ENCODE results near the gene TTLL9. TPM values are rescaled to one million over a fixed set of nuclear protein-coding genes. Genes with fewer than 3 reads are reported as not detected.

Gene TTLL9
- polyA plus RNA-seq, 1 of the 3 experiments (the other 2 are of a cell fraction), result 0.23 TPM

GRCh38 chr20:31858760-31859083, 11.7 kb upstream of the TTLL9 start:
- no peak for TF ChIP-seq TCF12 (IDR thresholded peaks at IDR 0.05)
- no peak for TF ChIP-seq REST (IDR thresholded peaks at IDR 0.05; ENCODE audit: low read depth, low read length)
- TF ChIP-seq, protein P1, sequence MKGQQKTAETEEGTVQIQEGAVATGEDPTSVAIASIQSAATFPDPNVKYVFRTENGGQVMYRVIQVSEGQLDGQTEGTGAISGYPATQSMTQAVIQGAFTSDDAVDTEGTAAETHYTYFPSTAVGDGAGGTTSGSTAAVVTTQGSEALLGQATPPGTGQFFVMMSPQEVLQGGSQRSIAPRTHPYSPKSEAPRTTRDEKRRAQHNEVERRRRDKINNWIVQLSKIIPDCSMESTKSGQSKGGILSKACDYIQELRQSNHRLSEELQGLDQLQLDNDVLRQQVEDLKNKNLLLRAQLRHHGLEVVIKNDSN (IDR thresholded peaks at IDR 0.05; ENCODE audit: borderline replicate concordance, low read depth), result no peak
- TF ChIP-seq, protein P2, sequence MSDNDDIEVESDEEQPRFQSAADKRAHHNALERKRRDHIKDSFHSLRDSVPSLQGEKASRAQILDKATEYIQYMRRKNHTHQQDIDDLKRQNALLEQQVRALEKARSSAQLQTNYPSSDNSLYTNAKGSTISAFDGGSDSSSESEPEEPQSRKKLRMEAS (IDR thresholded peaks at IDR 0.05; ENCODE audit: low read depth), result no peak
- TF ChIP-seq FOXJ3 (CRISPR knock-in tag; IDR thresholded peaks at IDR 0.05), result no peak
- no peak for TF ChIP-seq GATA2 (CRISPR knock-in tag; IDR thresholded peaks at IDR 0.05)
- TF ChIP-seq ZBTB33 (IDR thresholded peaks at IDR 0.05; ENCODE audit: borderline replicate concordance, low read depth), result no peak
- Histone ChIP-seq H3K27ac (ENCODE audit: low read depth in 2 of 2, low read length in 1 of 2) (no peak overlapping the region), H3F3A (replicated peaks; ENCODE audit: insufficient read depth) (no peaks in the 10 kb centered on the region), H4K20me1 (ENCODE audit: insufficient read depth) (no peaks in the 10 kb centered on the region), H3K9ac (no peak overlapping the region), H3K9me2 (no peaks in the 10 kb centered on the region), H3K4me1 (ENCODE audit: control insufficient read depth in 1 of 2, insufficient read depth in 2 of 2, low read depth in 1 of 2, low read length in 1 of 2) (peaks cover 0 to 21% of the 10 kb centered on the region in 2 experiments; a peak in 2 of 4 replicates), H3K36me3 (replicated peaks in 1 of 2; ENCODE audit: control insufficient read depth in 1 of 2, insufficient read depth in 2 of 2, low read length in 1 of 2) (no peaks in the 10 kb centered on the region), H2AFZ (ENCODE audit: low read depth) (no peak overlapping the region), H3K27me3 (ENCODE audit: insufficient read depth) (peaks cover 11% of the 10 kb centered on the region; the same call in 1 of the 2 replicates), H3K79me2 (ENCODE audit: insufficient read depth) (no peaks in the 10 kb centered on the region), H3K4me2 (no peak overlapping the region), H3K9me3 (no peaks in the 10 kb centered on the region), H3K4me3 (ENCODE audit: low read depth in 2 of 2, low read length in 1 of 2) (no peak overlapping the region)
- POLR2A ChIA-PET, result no interaction called here
- 47% methylated on average over 3 of the region's 3 CpGs for WGBS (ENCODE audit: low lambda C conversion rate)
- no peak for DNase-seq
- CTCF ChIA-PET, result interaction anchor here (0.8 to 4.9 kb wide), 5 partner anchors 12 to 769 kb away, joined by 3 to 18 read pairs (median 11); partner anchors contain the start of gene PDRG1

GRCh38 chr20:31859266-31859997, 11.0 kb upstream of the TTLL9 start:
- no peaks in the 10 kb centered on the region for H3K9me3 ChIP-seq
- 85% methylated on average over 5 of the region's 5 CpGs for WGBS (ENCODE audit: low lambda C conversion rate)
- no peaks in the 10 kb centered on the region for H4K20me1 ChIP-seq (ENCODE audit: insufficient read depth)
- H3F3A ChIP-seq (replicated peaks; ENCODE audit: insufficient read depth), result no peaks in the 10 kb centered on the region
- POLR2A ChIA-PET, result no interaction called here
- no peak overlapping the region for H3K27ac ChIP-seq (ENCODE audit: low read depth in 2 of 2, low read length in 1 of 2)
- H3K9me2 ChIP-seq, result no peaks in the 10 kb centered on the region
- no peak overlapping the region for H3K4me3 ChIP-seq (ENCODE audit: low read depth in 2 of 2, low read length in 1 of 2)
- H3K4me1 ChIP-seq (ENCODE audit: control insufficient read depth in 1 of 2, insufficient read depth in 2 of 2, low read depth in 1 of 2, low read length in 1 of 2), result peaks cover 0 to 21% of the 10 kb centered on the region in 2 experiments; a peak in 2 of 4 replicates
- H3K4me2 ChIP-seq, result no peak overlapping the region
- no peaks in the 10 kb centered on the region for H3K36me3 ChIP-seq (replicated peaks in 1 of 2; ENCODE audit: control insufficient read depth in 1 of 2, insufficient read depth in 2 of 2, low read length in 1 of 2)
- CTCF ChIA-PET, result interaction anchor here (0.8 to 4.9 kb wide), 7 partner anchors 8 to 768 kb away, joined by 3 to 18 read pairs (median 9); partner anchors contain the start of genes DUSP15, PDRG1 and TTLL9
- DNase-seq, result no peak
- no peaks in the 10 kb centered on the region for H3K79me2 ChIP-seq (ENCODE audit: insufficient read depth)
- H2AFZ ChIP-seq (ENCODE audit: low read depth), result no peak overlapping the region
- peaks cover 11% of the 10 kb centered on the region; the same call in 1 of the 2 replicates for H3K27me3 ChIP-seq (ENCODE audit: insufficient read depth)
- no peak overlapping the region for H3K9ac ChIP-seq
- TF ChIP-seq USF2 (IDR thresholded peaks at IDR 0.05; ENCODE audit: borderline replicate concordance, low read depth, low read length), result no peak
- no peak for TF ChIP-seq RXRA (IDR thresholded peaks at IDR 0.05; ENCODE audit: borderline replicate concordance, low read depth)
- TF ChIP-seq FOXM1 (IDR thresholded peaks at IDR 0.05; ENCODE audit: low read depth), result no peak
- TF ChIP-seq GATA2 (CRISPR knock-in tag; IDR thresholded peaks at IDR 0.05), result no peak
- TF ChIP-seq MEF2A (IDR thresholded peaks at IDR 0.05; ENCODE audit: borderline replicate concordance, low read depth), result no peak
- no peak for TF ChIP-seq TEAD4 (IDR thresholded peaks at IDR 0.05; ENCODE audit: borderline replicate concordance, insufficient read depth)
- TF ChIP-seq TAF1 (IDR thresholded peaks at IDR 0.05; ENCODE audit: borderline replicate concordance, low read depth, low read length), result no peak
- no peak for TF ChIP-seq REST (IDR thresholded peaks at IDR 0.05; ENCODE audit: low read depth, low read length)

All from SK-N-SH (cell line).